Activated CD4-positive, CD25-positive, alpha-beta regulatory T cell (primary cell): Measurements from ENCODE around the gene ENOX1.

ENCODE experiments used
- DNase-seq, 4 experiments: peaks; one replicate each; lab custom pipeline; 2025; lab: John Stamatoyannopoulos, UW

Gene ENOX1

DNA sequence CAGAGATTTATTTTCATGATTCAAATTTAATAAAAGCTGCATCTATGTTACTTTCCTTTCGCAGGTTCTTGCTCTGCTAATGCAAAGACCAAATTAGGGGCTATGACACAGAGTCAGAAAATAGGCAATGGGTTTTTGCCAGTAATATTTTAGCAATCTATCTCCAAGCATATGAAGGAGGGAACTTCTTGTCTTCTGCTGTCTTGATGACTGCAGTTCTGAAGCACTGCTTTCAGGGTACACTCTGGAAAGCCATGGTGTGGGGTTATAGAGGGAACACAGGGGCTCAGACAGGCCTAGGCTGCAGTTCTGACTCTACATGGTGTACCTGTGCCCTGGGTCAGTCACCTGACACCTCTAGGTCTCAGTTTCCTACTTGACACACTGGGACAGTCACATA, 500.0 kb downstream of the ENOX1 start:
- DNase-seq = no peak

DNA sequence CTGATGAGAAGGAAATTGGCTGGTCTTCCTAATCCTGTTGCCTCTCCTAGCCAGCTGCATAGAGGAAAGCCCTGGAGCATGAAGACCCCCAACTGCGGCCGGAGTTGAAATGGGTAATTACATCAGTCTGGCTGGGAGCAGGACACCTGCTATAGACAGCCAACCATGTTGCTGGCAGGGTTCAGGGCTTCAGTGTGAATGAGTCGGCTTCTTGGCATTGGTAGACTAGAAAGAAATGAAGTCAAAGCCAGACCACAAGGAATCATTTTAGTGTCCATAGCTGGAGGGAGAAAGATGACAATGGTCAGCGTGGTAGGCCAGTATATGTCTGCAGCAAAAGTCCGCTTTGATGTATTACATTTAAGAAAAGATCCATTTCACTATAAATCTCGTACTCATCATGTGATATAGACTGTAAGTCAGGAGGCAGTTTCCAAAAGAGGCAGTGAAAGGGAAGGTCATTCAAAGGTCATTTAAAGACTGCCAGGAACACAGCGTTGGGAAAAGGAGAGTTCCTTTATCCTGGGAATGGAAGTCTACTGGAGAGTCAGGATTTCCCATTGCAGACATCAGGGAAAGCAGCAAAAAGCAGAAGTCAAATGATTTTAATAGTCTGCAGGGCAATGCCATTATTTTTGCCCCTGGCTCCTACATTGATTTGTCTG, 500.7 kb downstream of the ENOX1 start:
- no peak for DNase-seq

DNA sequence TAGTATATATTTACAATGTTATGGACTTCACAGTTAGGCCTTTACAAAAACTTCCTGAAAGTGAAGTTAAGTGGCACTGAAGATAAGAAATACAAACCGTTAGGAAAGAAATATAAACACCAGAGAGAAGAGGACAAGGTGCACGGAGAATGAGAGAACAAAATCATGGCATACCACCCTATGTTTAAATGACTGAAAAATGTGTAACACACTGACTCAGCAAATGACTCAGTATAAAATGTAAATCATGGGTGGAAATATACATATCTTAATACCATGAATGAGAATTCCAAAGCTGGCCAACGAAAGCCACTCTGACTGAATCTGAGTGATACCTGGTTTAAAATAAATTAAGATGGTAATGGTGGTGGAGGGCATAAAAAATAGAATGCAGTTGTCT, 502.6 kb downstream of the ENOX1 start:
- no peak for DNase-seq

DNA sequence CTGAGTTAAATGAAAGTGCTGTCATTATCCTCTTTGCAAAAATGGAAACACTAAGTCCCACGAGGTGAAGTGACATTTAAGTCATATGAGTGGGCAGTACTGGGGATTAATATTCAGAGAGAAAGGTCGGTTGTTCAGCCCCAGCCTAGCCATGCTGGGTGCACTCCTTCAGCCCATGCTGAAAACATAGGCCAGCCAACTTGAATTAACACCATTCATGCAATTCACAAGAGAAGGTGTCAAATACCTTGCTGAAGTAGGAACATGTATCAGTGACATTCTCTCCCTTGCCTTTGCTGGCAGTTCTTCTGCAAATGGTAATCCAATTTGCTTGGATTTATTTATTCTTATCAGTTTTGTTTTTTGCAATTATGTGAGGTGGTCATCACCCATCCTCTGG, 507.1 kb downstream of the ENOX1 start:
- no peak for DNase-seq

DNA sequence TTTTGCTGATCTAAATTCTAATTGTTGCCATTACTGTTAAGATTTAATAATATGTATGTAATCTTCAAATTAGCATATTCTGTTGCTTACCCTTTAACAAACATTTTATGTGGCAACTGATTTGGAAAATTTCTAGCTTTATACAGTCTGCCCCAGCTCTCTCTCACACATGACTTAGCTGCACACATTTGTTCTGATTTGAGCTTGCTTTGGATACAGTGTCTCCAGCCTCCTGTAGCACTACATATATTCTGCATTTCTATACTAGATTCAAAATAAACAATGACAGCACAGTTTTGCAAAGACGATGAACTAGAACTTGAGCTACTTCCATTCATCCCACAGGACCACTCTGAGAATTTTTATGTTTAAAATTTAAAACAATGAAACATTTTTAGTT, 508.6 kb downstream of the ENOX1 start:
- DNase-seq = no peak

- no peak for DNase-seq
Measured at GRCh38 chr13:43277142-43277541, 509.6 kb downstream of the ENOX1 start.

GRCh38 chr13:43274881-43275280, 511.9 kb downstream of the ENOX1 start:
- DNase-seq = no peak

DNA sequence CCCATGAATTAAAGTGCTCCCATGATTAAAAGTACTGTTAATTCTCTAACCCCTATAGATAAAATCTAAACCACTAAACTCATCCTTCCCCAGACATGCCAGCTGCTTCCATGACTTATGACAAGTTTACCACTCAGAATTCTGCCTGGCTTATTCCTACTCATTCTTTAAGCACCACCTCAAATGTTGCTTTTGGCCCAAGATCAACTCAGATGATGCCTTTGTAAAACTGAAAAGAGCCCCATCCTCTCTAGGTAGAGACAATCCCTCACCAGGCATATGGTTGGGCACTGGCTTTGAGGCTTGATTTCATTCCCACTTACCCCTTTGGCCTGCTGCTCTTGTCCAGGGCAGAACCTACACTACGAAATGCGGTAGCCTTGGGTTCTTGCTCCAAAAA, 513.4 kb downstream of the ENOX1 start:
- DNase-seq = no peak

GRCh38 chr13:43272851-43273250, 513.9 kb downstream of the ENOX1 start:
- no peak for DNase-seq

DNA sequence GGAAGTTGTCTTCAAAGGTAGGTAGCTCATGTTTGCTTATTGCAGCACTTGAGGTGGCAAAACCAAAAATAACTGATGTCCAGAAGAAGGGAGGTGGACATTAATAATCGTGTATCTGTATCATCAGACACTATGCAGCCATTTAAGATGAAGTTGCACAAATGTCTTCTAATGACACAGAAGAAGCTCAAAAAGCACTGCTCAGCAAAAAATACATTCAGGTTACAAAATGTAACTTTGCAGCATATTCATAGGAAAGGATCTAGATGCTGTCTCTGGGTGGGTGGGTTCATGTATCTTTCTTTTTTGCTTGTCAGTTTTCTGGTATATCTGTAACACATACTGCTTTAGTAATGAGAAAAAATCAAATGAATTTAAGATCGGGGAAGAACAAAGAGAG, 515.6 kb downstream of the ENOX1 start:
- DNase-seq = no peak

DNA sequence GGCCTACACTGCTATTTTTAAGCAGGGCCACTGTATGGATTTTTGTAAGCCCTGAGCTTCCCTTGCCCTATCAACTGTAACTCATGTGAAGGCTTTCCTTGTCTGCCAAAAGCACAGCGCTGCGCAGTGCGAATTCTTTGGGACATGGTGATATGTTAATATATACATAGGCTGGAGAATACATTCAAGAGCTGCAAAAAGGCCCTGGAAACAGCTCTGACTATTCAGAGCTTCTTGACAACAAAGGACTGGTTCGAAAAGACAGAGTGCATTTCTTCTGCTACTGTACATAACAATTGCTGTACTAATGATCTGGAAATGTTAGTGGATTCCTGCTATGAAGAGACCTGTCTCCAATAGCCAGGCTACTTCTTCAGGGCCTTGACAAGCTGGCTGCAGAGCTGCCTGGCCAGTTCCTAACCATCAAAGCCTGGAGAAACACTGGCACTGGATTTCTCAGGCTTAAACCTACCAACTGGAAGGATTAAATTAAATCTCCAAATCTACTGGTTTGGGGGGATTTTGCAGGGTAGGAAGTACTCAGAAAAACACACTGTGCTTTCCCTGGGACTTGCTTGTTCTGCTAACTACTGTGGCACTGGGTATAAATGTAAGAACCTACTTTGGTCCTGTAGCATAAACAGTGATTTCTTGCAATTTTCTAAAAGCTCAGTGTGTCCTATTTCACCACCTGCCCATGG, 516.5 kb downstream of the ENOX1 start:
- no peak for DNase-seq

DNA sequence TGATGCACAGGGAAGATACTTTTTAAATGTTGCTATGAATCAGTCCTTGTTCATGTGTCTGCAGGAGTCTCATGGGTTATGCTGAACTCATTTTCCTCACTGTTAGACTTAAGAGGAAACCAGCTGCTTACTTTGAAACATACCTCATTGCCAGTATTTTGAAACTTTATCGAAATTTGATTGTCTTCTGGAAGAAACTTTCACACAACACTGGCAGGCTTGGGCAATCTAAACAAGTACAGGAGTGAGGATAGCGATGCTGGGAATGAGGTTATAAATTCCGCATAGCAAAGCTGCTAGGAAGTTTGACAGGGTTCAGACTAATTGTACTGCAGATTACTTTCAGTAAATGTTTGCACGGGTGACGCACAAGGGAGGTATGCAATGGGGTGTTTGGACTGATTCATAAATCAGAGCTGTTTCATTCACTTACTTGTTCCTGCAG, 517.7 kb downstream of the ENOX1 start:
- DNase-seq = no peak

DNA sequence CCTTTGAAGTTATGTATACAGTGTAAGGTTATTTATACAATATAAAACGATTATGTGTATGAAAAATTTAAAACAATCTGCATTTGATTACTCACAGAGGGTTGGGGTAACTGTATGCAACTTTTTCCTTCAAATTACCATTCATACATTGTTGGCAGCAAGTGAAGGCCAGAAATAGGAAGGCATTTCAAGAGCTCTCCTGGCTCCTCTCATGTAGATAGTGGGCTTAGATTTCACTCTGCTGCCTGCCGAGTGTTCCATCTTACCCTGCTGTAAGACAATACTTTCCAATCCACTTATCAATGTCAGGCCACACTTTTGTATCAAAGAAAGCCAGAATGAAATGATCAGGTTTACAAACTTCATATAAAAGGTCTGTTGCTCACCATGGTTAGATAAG, 518.1 kb downstream of the ENOX1 start:
- DNase-seq = no peak

GRCh38 chr13:43267916-43268315, 518.9 kb downstream of the ENOX1 start:
- no peak for DNase-seq

DNA sequence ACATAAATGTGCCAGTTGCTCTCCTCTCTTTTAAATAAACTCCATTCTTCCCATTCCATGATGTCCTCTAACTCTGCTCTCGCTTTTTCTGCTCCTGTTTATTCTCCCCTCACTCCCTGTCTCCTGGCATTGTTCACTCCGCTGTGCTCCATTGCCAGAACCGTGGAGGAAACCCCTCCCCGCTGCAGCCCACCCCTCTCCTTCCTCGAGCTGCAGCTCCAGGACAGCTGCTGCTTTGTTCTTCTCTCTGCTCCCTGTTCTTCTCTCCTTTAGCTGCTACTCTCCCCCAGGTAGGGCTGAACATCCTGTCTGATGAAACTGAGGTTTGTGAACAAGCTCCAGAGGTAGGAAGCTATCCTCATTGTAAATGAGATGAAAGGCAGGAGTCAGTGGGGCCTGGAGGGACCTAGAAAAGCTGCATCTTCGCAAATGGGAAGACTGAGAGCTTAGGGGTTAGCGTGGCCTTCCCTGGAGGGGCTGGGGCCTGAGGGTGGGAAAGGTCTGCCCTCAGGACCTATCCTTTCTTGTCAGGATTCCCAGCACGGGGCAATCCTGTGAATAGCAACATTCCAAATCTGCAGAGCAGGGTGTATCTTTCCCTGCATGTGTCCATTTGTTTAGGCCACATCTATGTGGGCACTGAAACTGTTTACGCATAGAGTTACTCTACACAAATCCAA, 519.7 kb downstream of the ENOX1 start:
- DNase-seq = no peak

DNA sequence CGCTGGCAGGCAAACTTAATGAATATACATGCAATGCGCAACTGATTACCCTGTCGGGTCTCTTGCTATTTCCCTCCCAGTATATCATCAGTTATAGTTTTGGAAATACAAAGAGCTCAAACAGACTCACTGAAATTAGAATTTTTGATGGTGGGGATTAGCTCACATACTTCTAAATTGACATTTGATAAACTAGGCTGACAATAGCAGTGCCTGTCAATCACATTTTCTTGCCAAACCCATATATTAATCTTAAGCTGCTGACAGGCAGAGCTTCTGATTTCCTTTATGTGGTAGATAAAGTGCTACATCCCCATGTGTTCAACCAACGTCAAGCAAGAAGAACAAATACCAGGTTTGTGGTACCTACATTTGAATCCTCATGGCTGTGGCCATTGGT, 521.7 kb downstream of the ENOX1 start:
- no peak for DNase-seq

GRCh38 chr13:43264458-43264857, 522.3 kb downstream of the ENOX1 start:
- no peak for DNase-seq

- no peak for DNase-seq
Measured at GRCh38 chr13:43263047-43263446, 523.7 kb downstream of the ENOX1 start.

DNA sequence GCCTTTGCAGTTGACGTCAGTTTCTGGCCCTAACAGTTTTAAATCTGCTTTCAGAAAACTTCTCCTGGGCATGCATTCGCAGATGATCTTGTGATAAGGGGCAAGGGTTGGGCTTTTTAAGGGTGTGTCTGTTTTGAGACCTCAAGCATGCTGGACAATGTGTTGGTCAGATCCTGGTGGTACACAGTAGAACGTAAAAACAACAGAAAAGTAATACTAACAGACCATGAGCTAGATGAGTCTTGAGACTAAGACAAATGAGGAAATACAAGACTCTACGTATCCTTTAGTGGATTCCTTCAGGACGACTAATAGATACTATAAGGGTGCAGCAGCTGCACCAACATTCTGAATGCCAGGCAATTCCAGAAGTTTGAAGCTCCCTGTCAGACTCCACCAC, 525.8 kb downstream of the ENOX1 start:
- DNase-seq = no peak

GRCh38 chr13:43258771-43259170, 528.0 kb downstream of the ENOX1 start:
- no peak for DNase-seq

DNA sequence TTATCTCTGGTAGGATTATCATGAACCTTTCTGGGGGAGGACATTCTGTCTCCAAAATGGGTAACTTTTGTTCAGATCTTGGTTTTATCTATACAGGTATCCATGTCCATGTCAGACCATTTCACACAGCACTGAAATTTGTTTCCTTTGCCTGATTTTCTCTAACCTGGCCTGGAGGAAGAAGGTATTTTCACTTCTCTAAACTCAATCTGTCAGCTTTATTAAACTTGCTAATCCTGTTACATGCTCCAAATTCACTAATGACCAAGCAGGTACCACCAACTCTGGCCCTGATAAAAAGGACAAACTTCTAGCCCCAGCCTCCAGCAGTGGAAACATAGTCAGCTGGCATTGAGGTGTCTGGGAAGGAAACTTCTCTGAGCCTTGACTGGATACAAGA, 529.0 kb downstream of the ENOX1 start:
- no peak for DNase-seq

GRCh38 chr13:43251961-43252360, 534.8 kb downstream of the ENOX1 start:
- no peak for DNase-seq

- DNase-seq = no peak
Measured at GRCh38 chr13:43246382-43246781, 540.4 kb downstream of the ENOX1 start.
